ENCODE measurements around the gene LRRN3. TPM values are rescaled to one million over a fixed set of nuclear protein-coding genes. Genes with fewer than 3 reads are reported as not detected.

The LRRN3 gene
- total RNA-seq, 4 donors from 2014 or later: 1.8 to 6.5 (median 3.8) TPM

DNA sequence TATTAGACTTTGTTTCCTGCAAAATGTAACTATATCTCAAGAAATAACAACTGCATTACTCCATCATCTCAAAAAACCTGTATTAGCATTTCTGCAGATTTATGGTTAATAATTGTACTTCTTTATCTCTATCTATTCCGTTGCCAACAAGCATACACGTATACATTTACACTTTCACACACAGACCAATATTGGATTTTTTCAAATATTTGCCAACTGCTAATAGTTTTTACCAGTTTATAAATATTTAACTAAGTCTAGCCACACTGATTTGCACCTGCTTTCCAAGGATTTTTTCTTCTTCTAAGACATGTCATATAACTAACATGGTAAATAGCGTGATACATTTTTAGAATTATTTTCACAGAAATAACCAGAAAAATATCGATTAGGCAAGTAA is 12.2 kb downstream of the LRRN3 start:
- no peak overlapping the region for H3K4me3 ChIP-seq
- peaks cover 0 to 30% (median 7%) of the 10 kb centered on the region in 4 donors for H3K4me1 ChIP-seq
- 98% methylated on average over 4 of the region's 4 CpGs for WGBS, 2 donors
- DNase-seq (ENCODE audit: low spot score in 2 of 2): no peak
- H3K27me3 ChIP-seq: no peaks in the 10 kb centered on the region
- H3K27ac ChIP-seq: no peak overlapping the region
- no peaks in the 10 kb centered on the region for H3K9me3 ChIP-seq
- no peak for TF ChIP-seq CTCF (IDR thresholded peaks at IDR 0.05)
- TF ChIP-seq POLR2A (IDR thresholded peaks at IDR 0.05): no peak
- no peaks in the 10 kb centered on the region for H3K36me3 ChIP-seq

DNA sequence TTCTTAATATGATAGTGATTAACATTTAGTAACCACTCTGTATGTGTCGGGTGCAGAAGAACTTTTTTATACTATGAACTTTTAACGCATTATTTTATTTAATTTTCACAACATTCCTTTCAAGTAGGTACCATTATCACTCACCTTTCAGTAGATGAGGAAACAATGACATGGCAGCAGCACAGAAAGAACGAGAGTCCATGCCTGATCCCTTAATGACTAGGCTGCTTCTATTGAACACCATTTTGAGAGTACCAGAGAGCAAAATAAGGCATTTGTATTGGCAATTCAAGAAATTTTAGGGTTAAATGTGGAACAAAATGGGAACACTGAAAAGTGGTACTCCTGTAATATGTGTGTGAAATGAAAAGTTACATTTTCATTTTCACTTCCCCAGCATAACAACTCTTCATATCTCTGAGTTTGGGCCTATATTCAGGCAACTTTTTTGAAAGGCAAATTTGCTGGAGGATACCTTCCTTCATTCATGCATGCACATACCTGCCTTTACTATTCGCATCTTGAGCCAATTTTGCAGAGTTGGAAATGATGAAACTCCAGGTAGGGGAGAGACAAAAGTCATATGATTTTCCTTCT is 12.8 kb downstream of the LRRN3 start:
- Histone ChIP-seq H3K4me1 (peaks cover 0 to 36% (median 9%) of the 10 kb centered on the region in 4 donors), H3K27ac (no peak overlapping the region), H3K4me3 (no peak overlapping the region), H3K9me3 (no peaks in the 10 kb centered on the region), H3K27me3 (no peaks in the 10 kb centered on the region), H3K36me3 (no peaks in the 10 kb centered on the region)
- DNase-seq (ENCODE audit: low spot score in 2 of 2): no peak
- 95 to 99% methylated on average over 4 of the region's 4 CpGs for WGBS, 2 donors
- no peak for TF ChIP-seq POLR2A (IDR thresholded peaks at IDR 0.05)
- TF ChIP-seq EP300 (IDR thresholded peaks at IDR 0.05): no peak
- no peak for TF ChIP-seq CTCF (IDR thresholded peaks at IDR 0.05)

GRCh38 chr7:111104710-111105109 is 13.8 kb downstream of the LRRN3 start:
- Histone ChIP-seq H3K4me3 (no peak overlapping the region), H3K36me3 (no peaks in the 10 kb centered on the region), H3K27me3 (no peaks in the 10 kb centered on the region), H3K4me1 (peaks cover 0 to 43% (median 9%) of the 10 kb centered on the region in 4 donors), H3K9me3 (no peaks in the 10 kb centered on the region), H3K27ac (no peak overlapping the region)
- TF ChIP-seq EP300 (IDR thresholded peaks at IDR 0.05) (no peak), CTCF (IDR thresholded peaks at IDR 0.05) (no peak), POLR2A (IDR thresholded peaks at IDR 0.05) (no peak)
- DNase-seq (ENCODE audit: low spot score in 2 of 2): no peak
- WGBS, 2 donors: 82 to 87% methylated on average over 3 of the region's 3 CpGs

- WGBS, 2 donors: 88 to 89% methylated on average over 3 of the region's 3 CpGs
- H3K27ac ChIP-seq: no peak overlapping the region
- H3K4me3 ChIP-seq: no peak overlapping the region
- TF ChIP-seq CTCF (IDR thresholded peaks at IDR 0.05): no peak
- TF ChIP-seq EP300 (IDR thresholded peaks at IDR 0.05): no peak
- no peak for TF ChIP-seq POLR2A (IDR thresholded peaks at IDR 0.05)
- H3K27me3 ChIP-seq: no peaks in the 10 kb centered on the region
- H3K4me1 ChIP-seq: peaks cover 0 to 43% (median 9%) of the 10 kb centered on the region in 4 donors
- no peak for DNase-seq (ENCODE audit: low spot score in 2 of 2)
- no peaks in the 10 kb centered on the region for H3K9me3 ChIP-seq
- H3K36me3 ChIP-seq: no peaks in the 10 kb centered on the region
These were observed 14.3 kb downstream of the LRRN3 start for GRCh38 chr7:111105269-111105668.

- no peak for DNase-seq (ENCODE audit: low spot score in 2 of 2)
- Histone ChIP-seq H3K36me3 (no peaks in the 10 kb centered on the region), H3K4me1 (peaks cover 0 to 44% (median 9%) of the 10 kb centered on the region in 4 donors), H3K27me3 (no peaks in the 10 kb centered on the region), H3K9me3 (no peaks in the 10 kb centered on the region), H3K4me3 (no peak overlapping the region), H3K27ac (no peak overlapping the region)
- TF ChIP-seq POLR2A (IDR thresholded peaks at IDR 0.05): no peak
- TF ChIP-seq CTCF (IDR thresholded peaks at IDR 0.05): no peak
- TF ChIP-seq EP300 (IDR thresholded peaks at IDR 0.05): no peak
- 28 to 36% methylated on average over 1 of the region's 1 CpG for WGBS, 2 donors
These were observed 16.7 kb downstream of the LRRN3 start for GRCh38 chr7:111107579-111107978.

Data from tibial nerve (tissue), 4 donors.